ENCODE data around the gene CHRNB4. TPM values are rescaled to one million over a fixed set of nuclear protein-coding genes. Genes with fewer than 3 reads are reported as not detected.

Gene CHRNB4
- total RNA-seq, 1 donor from 2014 or later = not detected

GRCh38 chr15:78676424-78677110, 35.6 kb upstream of the CHRNB4 start:
- ATAC-seq (ENCODE audit: low read depth) (no peak), DNase-seq (no peak)
- Mint-ChIP-seq H3K4me1 (no peaks in the 10 kb centered on the region), H3K27ac (no peak overlapping the region), H3K36me3 (ENCODE audit: low read depth) (no peaks in the 10 kb centered on the region), H3K4me3 (no peak overlapping the region), H3K27me3 (no peaks in the 10 kb centered on the region), H3K9me3 (no peaks in the 10 kb centered on the region)
- CTCF ChIA-PET = no interaction called here
- POLR2A ChIA-PET = no interaction called here
- intact Hi-C loops (cut with micrococcal nuclease) = no loop called here
- no peak for TF ChIP-seq CTCF (IDR thresholded peaks at IDR 0.05)

- Mint-ChIP-seq H3K36me3 (ENCODE audit: low read depth) (no peaks in the 10 kb centered on the region), H3K4me1 (no peaks in the 10 kb centered on the region), H3K9me3 (no peaks in the 10 kb centered on the region), H3K27ac (no peak overlapping the region), H3K27me3 (no peaks in the 10 kb centered on the region), H3K4me3 (no peak overlapping the region)
- ATAC-seq (ENCODE audit: low read depth) = no peak
- ChIA-PET CTCF (no interaction called here), POLR2A (no interaction called here)
- intact Hi-C loops (cut with micrococcal nuclease) = no loop called here
- DNase-seq = no peak
- no peak for TF ChIP-seq CTCF (IDR thresholded peaks at IDR 0.05)
Observed at GRCh38 chr15:78675617-78676360, 34.8 kb upstream of the CHRNB4 start.

- ATAC-seq (ENCODE audit: low read depth) (no peak), DNase-seq (no peak)
- ChIA-PET POLR2A (no interaction called here), CTCF (no interaction called here)
- Mint-ChIP-seq H3K4me1 (no peaks in the 10 kb centered on the region), H3K27me3 (no peaks in the 10 kb centered on the region), H3K9me3 (no peaks in the 10 kb centered on the region), H3K36me3 (ENCODE audit: low read depth) (no peaks in the 10 kb centered on the region), H3K27ac (no peak overlapping the region), H3K4me3 (no peak overlapping the region)
- intact Hi-C loops (cut with micrococcal nuclease) = no loop called here
- TF ChIP-seq CTCF (IDR thresholded peaks at IDR 0.05) = no peak
Observed at GRCh38 chr15:78675206-78675605, 34.2 kb upstream of the CHRNB4 start.

- no peaks in the 10 kb centered on the region for H3K4me1 Mint-ChIP-seq
- H3K27ac Mint-ChIP-seq = no peak overlapping the region
- intact Hi-C loops (cut with micrococcal nuclease) = no loop called here
- no peak for ATAC-seq (ENCODE audit: low read depth)
- POLR2A ChIA-PET = no interaction called here
- no peaks in the 10 kb centered on the region for H3K36me3 Mint-ChIP-seq (ENCODE audit: low read depth)
- CTCF ChIA-PET = no interaction called here
- TF ChIP-seq CTCF (IDR thresholded peaks at IDR 0.05) = no peak
- no peak overlapping the region for H3K4me3 Mint-ChIP-seq
- no peak for DNase-seq
- H3K27me3 Mint-ChIP-seq = no peaks in the 10 kb centered on the region
- H3K9me3 Mint-ChIP-seq = no peaks in the 10 kb centered on the region
Observed at GRCh38 chr15:78673917-78674444, 33.0 kb upstream of the CHRNB4 start.

GRCh38 chr15:78673476-78673875, 32.5 kb upstream of the CHRNB4 start:
- no peak overlapping the region for H3K4me3 Mint-ChIP-seq
- no peaks in the 10 kb centered on the region for H3K4me1 Mint-ChIP-seq
- ATAC-seq (ENCODE audit: low read depth) = no peak
- no peak overlapping the region for H3K27ac Mint-ChIP-seq
- intact Hi-C loops (cut with micrococcal nuclease) = no loop called here
- no peaks in the 10 kb centered on the region for H3K9me3 Mint-ChIP-seq
- no peak for DNase-seq
- ChIA-PET CTCF (no interaction called here), POLR2A (no interaction called here)
- no peaks in the 10 kb centered on the region for H3K27me3 Mint-ChIP-seq
- no peaks in the 10 kb centered on the region for H3K36me3 Mint-ChIP-seq (ENCODE audit: low read depth)
- no peak for TF ChIP-seq CTCF (IDR thresholded peaks at IDR 0.05)
